Inflammatory macrophage treated with lipopolysaccharide for 4 hours (primary cell): Measurements from ENCODE around the gene SLC47A1.

ENCODE experiments used
- DNase-seq: peaks from one replicate; pipeline ENCODE4 v3.0.0-alpha.2; 2020

Gene SLC47A1

GRCh38 chr17:19614900-19615299 lies 81.2 kb downstream of the SLC47A1 start:
- no peak for DNase-seq

- DNase-seq, result no peak
These were observed 84.4 kb downstream of the SLC47A1 start for GRCh38 chr17:19618015-19618414.

- DNase-seq, result no peak
These were observed 86.2 kb downstream of the SLC47A1 start for GRCh38 chr17:19619705-19620325.

GRCh38 chr17:19621697-19622096 lies 88.0 kb downstream of the SLC47A1 start:
- no peak for DNase-seq

- no peak for DNase-seq
These were observed 92.4 kb downstream of the SLC47A1 start for GRCh38 chr17:19626079-19626478.
